Ishikawa (cell line): ENCODE results near the gene MAML1.

Experiments
- CEBPB ChIP-seq: IDR thresholded peaks from 2 replicates; pipeline ENCODE4 v1.6.1; 2012
- CREB1 ChIP-seq: IDR thresholded peaks from 2 replicates; pipeline ENCODE4 v1.6.1; 2012; ENCODE audit warnings: low read depth
- EGR1 ChIP-seq: IDR thresholded peaks from 2 replicates; pipeline ENCODE4 v1.6.1; 2012
- EP300 ChIP-seq: IDR thresholded peaks from 2 replicates; pipeline ENCODE4 v1.6.1; 2012; ENCODE audit warnings: borderline replicate concordance
- FOXM1 ChIP-seq: IDR thresholded peaks from 2 replicates; pipeline ENCODE4 v1.6.1; 2012; ENCODE audit warnings: low read depth, borderline replicate concordance
- NFIC ChIP-seq: IDR thresholded peaks from 2 replicates; pipeline ENCODE4 v1.6.1; 2012
- RAD21 ChIP-seq: IDR thresholded peaks from 2 replicates; pipeline ENCODE4 v1.6.1; 2012; ENCODE audit warnings: low read depth
- TAF1 ChIP-seq: IDR thresholded peaks from 2 replicates; pipeline ENCODE4 v1.6.1; 2012; ENCODE audit warnings: low read depth, mild to moderate bottlenecking
- TCF12 ChIP-seq: IDR thresholded peaks from 2 replicates; pipeline ENCODE4 v1.6.1; 2012; ENCODE audit warnings: low read depth
- TEAD4 ChIP-seq: IDR thresholded peaks from 2 replicates; pipeline ENCODE4 v1.6.1; 2012
- YY1 ChIP-seq: IDR thresholded peaks from 2 replicates; pipeline ENCODE4 v1.6.1; 2012; ENCODE audit warnings: low read depth
- ZBTB7A ChIP-seq: IDR thresholded peaks from 2 replicates; pipeline ENCODE4 v1.6.1; 2012; ENCODE audit warnings: low read depth
- TF ChIP-seq, protein P1 (sequence below): IDR thresholded peaks from 2 replicates; pipeline ENCODE4 v1.6.1; 2012
- TF ChIP-seq, protein P2 (sequence below): IDR thresholded peaks from 2 replicates; pipeline ENCODE4 v1.6.1; 2012; ENCODE audit warnings: low read depth, mild to moderate bottlenecking
- TF ChIP-seq, protein P3 (sequence below): IDR thresholded peaks from 2 replicates; pipeline ENCODE4 v1.6.1; 2012

Gene MAML1

DNA sequence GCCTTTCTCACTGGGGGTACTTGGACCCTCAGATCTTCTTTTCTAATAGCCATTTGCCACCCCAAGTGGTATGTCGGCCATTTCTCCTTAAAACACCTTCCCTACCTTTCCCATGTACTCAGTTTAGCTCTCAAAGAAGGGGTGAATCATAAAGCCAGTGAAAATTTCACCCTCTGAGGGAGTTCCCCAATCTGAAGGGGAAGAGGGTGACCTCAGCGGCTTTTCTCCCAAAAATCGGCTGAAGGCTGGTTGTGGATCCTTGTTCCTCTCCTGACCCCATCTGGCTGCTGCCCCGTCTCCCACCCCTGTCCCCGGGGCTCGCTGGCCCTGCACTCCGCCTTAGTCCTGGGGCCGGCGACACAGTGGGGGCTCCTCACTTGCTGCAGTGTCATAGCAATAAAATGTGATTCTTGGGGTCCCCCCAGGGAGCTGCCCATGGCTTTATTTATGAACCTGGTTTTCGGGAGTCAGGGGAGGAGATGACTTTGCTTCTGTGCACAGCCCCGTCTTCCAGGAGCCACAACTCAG is 43.9 kb downstream of the MAML1 start:
- TF ChIP-seq ZBTB7A (no peak), RAD21 (no peak), TAF1 (no peak), EGR1 (no peak), FOXM1 (no peak), YY1 (no peak), TEAD4 (no peak), NFIC (no peak)
- TF ChIP-seq, protein P1, sequence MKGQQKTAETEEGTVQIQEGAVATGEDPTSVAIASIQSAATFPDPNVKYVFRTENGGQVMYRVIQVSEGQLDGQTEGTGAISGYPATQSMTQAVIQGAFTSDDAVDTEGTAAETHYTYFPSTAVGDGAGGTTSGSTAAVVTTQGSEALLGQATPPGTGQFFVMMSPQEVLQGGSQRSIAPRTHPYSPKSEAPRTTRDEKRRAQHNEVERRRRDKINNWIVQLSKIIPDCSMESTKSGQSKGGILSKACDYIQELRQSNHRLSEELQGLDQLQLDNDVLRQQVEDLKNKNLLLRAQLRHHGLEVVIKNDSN, result no peak
- TF ChIP-seq, protein P2, sequence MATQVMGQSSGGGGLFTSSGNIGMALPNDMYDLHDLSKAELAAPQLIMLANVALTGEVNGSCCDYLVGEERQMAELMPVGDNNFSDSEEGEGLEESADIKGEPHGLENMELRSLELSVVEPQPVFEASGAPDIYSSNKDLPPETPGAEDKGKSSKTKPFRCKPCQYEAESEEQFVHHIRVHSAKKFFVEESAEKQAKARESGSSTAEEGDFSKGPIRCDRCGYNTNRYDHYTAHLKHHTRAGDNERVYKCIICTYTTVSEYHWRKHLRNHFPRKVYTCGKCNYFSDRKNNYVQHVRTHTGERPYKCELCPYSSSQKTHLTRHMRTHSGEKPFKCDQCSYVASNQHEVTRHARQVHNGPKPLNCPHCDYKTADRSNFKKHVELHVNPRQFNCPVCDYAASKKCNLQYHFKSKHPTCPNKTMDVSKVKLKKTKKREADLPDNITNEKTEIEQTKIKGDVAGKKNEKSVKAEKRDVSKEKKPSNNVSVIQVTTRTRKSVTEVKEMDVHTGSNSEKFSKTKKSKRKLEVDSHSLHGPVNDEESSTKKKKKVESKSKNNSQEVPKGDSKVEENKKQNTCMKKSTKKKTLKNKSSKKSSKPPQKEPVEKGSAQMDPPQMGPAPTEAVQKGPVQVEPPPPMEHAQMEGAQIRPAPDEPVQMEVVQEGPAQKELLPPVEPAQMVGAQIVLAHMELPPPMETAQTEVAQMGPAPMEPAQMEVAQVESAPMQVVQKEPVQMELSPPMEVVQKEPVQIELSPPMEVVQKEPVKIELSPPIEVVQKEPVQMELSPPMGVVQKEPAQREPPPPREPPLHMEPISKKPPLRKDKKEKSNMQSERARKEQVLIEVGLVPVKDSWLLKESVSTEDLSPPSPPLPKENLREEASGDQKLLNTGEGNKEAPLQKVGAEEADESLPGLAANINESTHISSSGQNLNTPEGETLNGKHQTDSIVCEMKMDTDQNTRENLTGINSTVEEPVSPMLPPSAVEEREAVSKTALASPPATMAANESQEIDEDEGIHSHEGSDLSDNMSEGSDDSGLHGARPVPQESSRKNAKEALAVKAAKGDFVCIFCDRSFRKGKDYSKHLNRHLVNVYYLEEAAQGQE, result no peak
- TF ChIP-seq, protein P3, sequence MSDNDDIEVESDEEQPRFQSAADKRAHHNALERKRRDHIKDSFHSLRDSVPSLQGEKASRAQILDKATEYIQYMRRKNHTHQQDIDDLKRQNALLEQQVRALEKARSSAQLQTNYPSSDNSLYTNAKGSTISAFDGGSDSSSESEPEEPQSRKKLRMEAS, result no peak

DNA sequence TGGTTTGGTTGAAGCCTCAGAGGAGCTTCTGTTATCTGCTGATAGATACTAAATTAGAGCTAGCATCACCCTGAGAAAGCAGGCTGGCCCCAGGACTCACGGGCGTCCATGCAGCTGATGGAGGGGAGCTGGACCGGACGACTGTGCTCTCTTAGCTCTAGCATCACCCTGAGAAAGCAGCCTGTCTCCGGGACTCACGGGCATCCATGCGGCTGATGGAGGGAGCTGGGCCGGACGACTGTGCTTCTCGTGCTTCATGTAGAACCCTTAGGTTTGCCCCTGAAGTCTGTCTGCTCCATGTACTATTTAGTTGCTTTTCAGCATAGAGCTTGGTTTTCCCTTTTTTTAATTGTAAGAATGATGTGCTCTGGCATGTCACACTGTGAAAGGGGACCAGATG is 44.8 kb downstream of the MAML1 start:
- no peak for TF ChIP-seq CREB1
- TF ChIP-seq, protein P1, result no peak
- TF ChIP-seq TEAD4, result no peak
- no peak for TF ChIP-seq YY1
- TF ChIP-seq TAF1, result no peak

DNA sequence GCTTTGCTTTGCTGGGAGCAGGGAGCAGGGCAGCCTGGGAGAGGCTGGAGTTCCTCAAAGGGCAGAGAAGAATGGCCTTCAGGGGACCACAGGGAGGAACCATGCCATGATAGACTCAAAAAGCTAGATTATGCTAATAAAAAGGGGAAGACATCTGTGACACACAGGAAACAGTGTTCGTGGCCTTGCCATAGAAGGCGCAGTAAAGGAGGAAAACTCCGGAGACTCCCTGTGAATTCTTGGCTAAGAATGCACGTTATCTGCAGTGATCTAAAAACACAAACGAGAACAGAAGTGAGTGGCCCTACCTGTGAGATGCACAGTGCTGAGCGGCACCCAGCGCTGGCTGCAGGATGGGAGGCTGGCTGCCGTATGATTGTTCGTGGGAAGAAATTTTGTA is 45.3 kb downstream of the MAML1 start:
- TF ChIP-seq, protein P2, result no peak
- TF ChIP-seq YY1 (no peak), TEAD4 (no peak), ZBTB7A (no peak), EGR1 (no peak), NFIC (no peak), EP300 (no peak), RAD21 (no peak), TCF12 (no peak), CREB1 (no peak), TAF1 (no peak)
- TF ChIP-seq, protein P1, result no peak

DNA sequence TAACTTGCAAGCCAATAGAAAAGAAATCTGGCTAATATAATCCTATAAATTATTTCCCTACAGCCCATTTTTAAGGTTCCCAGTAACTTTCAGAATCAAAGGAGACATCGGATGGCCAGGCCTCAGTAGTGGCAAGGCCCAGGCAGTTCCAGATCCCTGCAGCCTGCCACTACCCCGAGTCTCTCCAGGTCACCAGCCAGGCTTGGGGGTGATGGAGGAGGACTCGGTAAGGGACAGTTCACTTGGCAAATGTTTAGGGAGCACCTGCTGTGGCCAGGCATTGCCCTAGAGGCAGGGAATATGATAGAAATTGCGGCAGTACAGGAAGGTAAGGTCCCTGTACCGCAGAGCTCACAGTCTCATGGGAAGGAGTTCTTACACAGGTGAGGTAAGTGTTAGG is 46.0 kb downstream of the MAML1 start:
- no peak for TF ChIP-seq EP300
- TF ChIP-seq FOXM1, result no peak
- no peak for TF ChIP-seq EGR1
- TF ChIP-seq ZBTB7A, result no peak
- TF ChIP-seq YY1, result no peak
- no peak for TF ChIP-seq NFIC
- no peak for TF ChIP-seq TCF12
- TF ChIP-seq CREB1, result no peak
- TF ChIP-seq, protein P1, result no peak
- TF ChIP-seq RAD21, result no peak
- TF ChIP-seq, protein P3, result no peak
- no peak for TF ChIP-seq CEBPB
- no peak for TF ChIP-seq TEAD4
- TF ChIP-seq, protein P2, result no peak
- no peak for TF ChIP-seq TAF1
